ENCODE measurements around the gene LMAN2.
A peak's percentile ranks its signal among the peaks of the same experiment; 100 is the strongest.
"Not testable (repeated sequence)": the region's sequence is repeated elsewhere in the genome, so short reads cannot be mapped to it uniquely, and the experiment has no call there.

The LMAN2 gene

DNA sequence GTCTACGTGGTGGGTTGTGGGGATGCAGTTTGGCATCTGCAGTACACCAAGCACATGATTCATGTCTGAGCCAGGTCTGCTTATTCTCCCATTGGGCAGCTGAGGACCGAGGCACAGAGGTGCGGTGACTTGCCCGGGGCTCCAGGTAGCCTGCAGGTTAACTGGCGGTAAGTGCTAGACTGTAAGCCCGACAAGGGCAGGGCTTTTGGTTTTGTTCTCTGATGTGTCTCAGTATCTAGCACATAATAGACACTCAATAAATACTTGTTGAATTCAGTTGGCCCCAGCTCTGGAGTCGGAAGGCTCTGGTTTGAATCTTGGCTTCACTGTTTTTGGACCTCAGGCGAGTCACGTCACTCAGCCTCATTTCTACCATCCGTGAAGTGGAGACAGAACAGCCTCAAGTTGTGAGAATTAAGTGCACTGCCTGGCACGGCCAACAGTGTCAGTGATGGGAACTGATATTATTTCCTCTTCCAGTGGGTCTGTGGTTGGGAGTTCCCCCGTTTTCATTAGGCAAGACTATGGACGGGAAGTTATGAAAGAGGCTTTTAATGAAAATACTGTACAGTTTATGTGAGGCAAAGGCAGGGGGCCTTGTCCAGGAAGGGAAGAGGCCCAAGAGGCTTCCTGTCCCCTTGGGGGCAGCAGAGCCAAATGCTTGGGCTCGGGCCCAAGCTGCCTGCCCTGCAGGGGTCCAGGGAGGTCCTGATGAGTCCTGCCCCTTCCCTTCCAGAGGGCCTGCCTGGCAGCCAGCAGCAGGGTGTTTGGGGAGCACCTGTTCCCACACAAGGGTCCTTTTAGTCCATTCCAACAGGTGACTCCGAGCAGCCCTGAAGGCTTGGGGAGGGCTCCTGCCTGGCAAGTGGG is 44.6 kb downstream of the LMAN2 start:
- no peak for DNase-seq (ENCODE audit: low read depth in 2 of 2)

DNA sequence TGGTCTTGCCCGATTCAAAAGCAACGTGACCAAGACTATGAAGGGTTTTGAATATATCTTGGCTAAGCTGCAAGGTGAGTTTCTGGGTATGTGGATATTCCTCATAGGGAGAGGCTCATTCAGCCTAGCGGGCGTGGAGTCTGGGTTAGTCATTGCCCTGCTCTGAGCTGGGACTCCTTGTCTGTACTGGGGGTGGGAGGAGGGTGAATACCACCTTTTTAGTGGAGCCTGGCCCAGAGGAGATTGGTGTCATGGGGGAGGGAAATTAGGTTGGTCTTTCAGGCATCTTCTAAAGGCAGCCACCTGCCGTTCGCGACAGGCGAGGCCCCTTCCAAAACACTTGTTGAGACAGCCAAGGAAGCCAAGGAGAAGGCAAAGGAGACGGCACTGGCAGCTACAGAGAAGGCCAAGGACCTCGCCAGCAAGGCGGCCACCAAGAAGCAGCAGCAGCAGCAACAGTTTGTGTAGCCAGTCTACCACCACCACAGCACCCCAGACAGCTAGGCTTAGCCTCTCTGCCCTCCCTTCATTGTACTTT is 45.3 kb downstream of the LMAN2 start:
- not testable (repeated sequence) for DNase-seq (ENCODE audit: low read depth in 2 of 2)

DNA sequence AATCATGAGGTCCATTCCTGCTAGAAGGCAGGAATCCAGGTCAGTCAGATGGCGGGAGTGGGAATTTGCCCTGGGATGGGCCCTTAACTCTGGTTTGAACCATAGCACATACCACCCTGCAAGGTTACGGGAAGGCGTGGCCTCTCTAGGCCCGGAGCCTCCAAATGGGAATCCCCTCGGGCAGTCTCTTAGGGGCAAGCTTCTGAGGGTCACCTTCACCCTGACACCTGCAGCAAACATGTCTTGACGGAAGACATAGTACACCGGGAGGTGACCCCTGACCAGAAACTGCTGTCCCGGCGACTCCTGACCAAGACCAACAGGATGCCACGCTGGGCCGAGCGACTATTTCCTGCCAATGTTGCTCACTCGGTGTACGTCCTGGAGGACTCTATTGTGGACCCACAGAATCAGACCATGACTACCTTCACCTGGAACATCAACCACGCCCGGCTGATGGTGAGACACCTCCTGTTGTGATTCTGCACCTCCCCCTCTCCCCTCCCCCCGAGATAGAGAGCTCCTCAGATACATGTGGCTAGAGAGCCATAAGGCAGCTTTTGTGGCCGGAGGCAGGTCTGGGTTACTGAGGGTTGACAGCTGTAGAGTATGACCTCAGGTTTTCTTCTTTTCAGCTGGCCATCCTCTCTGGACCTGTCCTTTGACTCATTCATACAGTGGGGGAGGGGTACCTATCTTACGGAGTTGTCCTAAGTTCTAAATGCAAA is 46.9 kb downstream of the LMAN2 start:
- no peak for DNase-seq (ENCODE audit: low read depth in 2 of 2)

DNA sequence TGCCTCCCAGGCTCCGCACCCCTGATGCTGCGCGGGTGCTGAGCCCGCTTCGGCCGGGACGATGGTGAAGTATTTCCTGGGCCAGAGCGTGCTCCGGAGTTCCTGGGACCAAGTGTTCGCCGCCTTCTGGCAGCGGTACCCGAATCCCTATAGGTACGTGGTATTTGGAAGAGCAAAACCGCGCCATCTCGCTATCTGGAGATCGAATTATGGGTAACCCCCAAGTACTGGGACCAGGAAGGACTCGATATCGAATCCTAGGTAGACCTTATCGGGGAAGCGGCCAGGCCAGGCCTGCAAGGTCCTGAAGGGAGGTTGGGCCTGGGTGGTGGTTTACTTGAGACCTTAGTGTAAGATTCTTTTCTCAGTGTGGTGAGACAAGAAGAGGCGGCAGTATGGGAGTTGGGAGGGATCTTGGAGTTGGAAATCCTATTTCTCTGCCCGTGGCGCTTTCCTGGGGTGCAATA is 47.5 kb downstream of the LMAN2 start:
- DNase-seq (ENCODE audit: low read depth in 2 of 2), result no peak

DNA sequence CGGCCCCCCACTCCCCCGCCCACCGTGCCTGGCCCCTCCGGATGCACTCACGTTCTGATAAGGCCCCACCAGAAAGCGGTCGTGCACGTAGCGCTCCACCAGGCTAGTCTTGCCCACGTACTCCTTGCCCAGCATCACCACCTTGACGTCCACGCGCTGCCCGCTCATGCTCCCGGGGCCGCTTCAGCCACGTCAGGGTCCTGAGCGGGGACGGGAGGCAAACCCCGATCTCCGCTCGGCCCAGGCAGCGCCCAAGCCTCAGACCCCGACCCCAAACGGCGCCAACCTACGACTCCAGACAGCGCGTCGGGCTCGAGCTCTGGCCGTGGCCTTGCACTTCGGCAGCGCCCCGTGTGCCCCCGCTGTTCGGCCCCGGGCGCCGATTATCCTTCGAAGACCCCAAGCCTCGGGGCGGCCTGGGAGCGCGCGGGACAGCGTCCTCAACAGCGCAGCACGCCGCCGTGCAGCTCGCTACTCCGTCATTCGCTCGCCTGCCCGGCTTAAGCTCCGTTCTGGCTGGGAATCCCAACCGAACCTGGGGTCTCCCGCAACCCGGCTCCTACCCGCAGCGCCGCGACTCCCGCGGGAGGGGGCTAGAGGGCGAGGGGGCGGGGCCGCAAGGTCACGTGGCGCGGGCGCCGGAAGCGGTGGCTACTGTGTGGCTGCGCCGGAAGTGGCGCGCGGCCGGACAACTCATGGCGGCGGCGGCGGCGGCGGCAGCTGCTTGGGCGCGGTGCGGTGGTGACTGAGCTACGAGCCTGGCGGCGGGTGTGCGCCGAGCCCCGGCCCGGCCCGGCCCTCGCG is 48.1 kb downstream of the LMAN2 start, which contains the start of the genes PRELID1 and RAB24:
PRELID1 (plus strand) TSS at position 679 of the 804 bp plus-strand sequence. CDS start 187 bp downstream, outside the sequence.
RAB24 (minus strand) TSS at position 599 of the 804 bp plus-strand sequence; CDS start at position 168, 431 bp downstream.
- DNase-seq (ENCODE audit: low read depth in 2 of 2), result peak; percentile 76 to 92

DNA sequence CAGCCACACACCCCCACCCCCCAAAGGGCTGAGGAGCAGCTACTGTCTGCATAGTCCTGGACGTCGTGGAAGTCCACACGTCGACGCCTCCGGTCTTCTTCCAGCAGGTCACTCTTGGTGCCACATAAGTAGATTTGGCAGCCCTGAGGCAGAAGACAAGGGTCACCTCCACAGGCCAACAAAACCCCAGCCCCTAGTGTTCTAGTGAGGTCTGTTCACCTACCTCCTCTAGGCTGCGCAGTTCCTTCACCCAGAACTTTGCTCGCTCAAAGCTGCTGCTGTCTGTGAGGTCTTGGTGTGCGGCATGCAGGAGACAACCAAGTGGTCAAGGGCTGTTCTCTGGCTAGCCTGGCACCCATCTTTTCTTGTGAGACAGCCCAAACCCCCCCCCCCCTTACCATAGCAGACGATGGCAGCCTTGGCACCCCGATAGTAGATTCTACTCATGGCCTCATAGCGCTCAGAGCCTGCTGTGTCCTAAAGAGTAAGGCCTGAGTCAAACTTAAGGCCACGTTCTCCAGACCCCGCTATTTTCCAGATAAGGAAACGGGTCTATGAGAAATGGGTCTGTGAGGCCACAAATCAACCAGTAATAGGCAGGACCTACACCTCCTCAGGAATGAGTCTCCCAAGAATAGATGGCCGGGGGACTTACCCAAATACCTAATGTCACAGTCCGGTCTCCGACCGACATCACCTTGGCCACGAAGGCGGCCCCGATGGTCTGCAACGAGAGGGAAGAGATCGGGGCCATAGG is 48.9 kb downstream of the LMAN2 start:
- no peak for DNase-seq (ENCODE audit: low read depth in 2 of 2)

DNA sequence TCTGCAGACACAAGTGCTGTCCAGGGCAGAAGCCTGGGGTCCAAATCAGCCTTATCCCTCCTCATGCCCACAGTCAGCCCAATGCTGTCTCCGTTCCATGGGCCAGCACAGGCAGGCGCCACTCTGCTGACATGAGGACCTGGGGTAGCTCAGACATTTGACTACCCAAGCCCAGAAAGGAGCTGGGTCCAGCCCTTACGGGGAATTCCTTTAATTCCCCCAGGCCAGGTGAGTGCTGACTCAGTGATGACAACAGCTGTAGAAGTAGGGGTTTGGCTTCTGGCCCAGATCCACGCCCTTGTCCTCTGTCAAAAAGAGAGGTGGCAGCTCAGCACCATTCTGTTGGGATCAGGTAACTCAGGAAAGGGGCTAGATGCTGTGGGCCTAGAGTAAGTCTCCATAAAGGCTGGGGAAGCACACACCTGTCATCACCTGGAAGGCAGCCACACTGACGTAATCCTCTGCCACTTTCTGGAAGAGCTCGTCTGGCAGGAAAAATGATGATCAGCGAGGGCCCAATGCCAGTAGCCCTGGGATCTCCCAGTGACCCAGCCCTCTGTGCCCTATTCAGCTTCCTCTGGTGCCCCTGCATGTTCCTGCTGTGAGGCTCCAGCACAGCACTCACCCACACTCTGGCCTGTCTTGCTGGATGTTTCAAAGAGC is 49.8 kb downstream of the LMAN2 start:
- DNase-seq (ENCODE audit: low read depth in 2 of 2), result no peak

DNA sequence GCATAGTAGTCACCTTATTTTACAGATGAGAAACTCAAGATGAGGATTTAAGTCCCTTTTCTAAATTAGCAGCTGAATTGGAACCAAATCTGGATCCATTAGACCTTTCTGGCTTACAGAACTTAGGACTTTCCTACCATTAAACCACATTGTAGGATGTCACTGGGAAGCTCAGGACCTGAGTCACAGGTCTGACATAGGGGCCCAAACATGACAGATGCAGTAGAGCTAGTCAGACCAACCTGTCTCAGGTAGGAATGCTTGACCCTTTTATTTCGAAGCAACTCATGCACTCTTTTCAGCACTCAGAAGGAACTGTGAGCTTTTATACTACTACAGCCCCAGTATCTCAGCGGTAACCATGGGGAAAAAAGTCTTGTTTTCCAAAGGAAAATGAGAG is 50.5 kb downstream of the LMAN2 start:
- DNase-seq (ENCODE audit: low read depth in 2 of 2), result no peak

DNA sequence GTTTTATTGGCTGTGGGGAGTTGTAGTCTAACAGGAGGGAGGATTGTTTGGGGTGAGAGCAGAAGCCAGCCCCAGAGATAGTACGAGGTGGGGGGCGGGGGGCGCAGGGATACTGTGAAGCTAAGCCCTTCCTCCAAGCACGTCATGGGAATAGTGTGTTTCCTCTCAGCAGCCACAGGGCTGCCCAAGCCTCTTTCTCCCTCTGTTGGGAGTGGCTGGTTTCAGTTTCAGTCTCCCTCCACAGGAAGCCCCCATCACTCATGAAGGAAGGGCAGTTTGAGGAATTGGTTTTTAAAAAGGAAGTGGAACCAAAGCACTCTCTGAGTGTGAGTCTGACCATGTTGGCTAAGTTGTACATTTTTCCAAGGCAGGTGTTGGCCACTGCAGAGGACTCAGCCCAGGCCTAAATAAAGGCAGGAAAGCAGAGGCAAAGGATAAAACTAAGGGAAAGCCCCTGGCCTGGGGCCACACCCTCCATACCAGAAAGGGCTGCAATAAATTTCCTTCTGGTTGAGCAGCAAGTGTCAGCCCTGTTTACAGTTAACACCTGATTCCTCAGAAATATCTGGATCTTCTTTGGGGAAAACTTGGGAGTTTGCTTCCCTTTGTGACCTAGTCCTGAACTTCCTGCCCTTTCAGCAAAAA is 51.1 kb downstream of the LMAN2 start:
- DNase-seq (ENCODE audit: low read depth in 2 of 2), result no peak

DNA sequence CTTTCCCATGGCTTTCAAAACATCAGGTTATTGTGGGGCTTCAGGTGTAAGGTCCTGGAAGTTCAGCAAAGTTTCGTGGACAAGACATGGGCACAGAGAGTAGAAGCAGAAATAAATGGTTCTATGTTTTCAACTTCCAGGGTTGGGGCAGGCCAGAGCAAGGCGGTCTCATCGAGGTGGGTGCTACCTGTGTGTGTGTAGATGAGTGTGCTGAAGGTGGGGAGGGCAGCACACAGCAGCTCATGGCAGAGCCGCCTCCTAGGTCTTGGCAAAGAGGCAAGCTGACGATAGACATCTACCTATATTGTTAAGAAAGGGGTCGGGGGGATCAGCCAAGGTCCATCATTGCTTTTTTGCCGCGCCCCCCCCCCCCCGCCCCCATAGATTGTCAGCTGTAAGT is 51.8 kb downstream of the LMAN2 start:
- no peak for DNase-seq (ENCODE audit: low read depth in 2 of 2)

DNA sequence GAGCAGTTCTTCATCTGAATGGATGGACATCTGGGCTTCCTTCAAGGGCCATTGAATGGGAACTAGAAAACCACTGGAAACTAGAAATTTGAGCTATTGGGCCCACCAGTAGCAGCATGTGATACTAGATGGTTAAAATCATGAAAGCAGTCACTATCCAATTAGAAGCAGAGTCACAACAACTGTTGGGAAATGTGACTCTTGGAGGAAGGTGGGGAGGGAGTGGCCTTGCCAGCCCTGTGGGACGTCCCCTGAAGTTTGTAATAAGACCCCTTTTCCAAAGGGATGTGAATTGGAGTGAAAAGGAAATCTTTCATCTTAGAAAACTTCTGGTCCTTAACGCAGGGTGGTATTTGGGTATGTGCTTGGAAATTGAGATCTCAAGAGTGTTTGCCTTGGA is 53.5 kb downstream of the LMAN2 start:
- no peak for DNase-seq (ENCODE audit: low read depth in 2 of 2)

DNA sequence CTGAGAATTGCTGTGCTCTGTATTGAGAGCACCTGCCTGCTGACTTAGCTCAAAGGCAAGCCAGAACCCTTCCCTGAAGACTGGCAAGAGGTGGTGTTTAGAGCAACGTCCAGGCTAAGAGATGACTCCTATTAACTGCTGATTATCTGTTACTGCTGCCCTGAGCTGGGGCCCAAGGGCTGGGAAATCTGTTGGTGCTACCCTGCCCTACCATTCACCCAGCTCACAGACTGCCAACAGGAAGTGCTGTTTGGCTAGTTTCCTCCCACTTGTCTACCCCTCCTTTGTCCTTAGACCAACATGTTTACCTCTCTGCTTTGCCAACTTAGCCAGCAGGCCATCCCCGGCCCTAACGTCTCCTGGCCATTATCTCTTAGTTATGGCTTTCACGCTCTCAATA is 54.9 kb downstream of the LMAN2 start:
- no peak for DNase-seq (ENCODE audit: low read depth in 2 of 2)

DNA sequence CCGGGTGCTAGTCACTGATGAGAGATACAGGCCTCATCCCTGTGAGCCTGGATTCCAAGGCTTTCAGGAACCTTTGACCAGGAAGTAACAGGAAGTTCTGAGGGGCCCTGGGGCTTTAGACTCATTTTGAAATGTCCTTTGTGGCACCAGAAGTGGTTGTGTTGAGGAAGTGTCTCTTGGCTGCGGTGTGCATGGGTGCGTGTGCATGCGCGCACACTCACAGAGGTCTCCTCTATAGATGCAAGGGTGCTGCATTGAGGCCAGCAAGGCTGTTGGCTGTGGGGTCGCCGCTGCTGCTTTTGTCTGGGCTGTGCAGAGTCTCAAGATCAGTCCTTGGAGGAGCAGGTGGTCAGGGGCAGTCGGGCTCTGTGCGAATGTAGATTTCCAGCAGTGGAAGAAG is 55.5 kb downstream of the LMAN2 start:
- no peak for DNase-seq (ENCODE audit: low read depth in 2 of 2)

DNA sequence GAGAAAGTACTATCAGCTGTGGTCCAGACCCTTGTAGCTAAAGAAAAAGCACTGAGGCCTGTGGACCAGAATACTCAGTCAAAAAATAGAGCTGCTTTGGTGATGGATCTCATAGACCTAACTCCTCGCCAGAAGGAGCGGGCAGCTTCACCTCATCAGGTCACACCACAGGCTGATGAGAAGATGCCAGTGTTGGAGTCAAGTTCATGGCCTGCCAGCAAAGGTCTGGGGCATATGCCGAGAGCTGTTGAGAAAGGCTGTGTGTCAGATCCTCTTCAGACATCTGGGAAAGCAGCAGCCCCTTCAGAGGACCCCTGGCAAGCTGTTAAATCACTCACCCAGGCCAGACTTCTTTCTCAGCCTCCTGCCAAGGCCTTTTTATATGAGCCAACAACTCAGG is 56.8 kb downstream of the LMAN2 start:
- DNase-seq (ENCODE audit: low read depth in 2 of 2), result no peak

DNA sequence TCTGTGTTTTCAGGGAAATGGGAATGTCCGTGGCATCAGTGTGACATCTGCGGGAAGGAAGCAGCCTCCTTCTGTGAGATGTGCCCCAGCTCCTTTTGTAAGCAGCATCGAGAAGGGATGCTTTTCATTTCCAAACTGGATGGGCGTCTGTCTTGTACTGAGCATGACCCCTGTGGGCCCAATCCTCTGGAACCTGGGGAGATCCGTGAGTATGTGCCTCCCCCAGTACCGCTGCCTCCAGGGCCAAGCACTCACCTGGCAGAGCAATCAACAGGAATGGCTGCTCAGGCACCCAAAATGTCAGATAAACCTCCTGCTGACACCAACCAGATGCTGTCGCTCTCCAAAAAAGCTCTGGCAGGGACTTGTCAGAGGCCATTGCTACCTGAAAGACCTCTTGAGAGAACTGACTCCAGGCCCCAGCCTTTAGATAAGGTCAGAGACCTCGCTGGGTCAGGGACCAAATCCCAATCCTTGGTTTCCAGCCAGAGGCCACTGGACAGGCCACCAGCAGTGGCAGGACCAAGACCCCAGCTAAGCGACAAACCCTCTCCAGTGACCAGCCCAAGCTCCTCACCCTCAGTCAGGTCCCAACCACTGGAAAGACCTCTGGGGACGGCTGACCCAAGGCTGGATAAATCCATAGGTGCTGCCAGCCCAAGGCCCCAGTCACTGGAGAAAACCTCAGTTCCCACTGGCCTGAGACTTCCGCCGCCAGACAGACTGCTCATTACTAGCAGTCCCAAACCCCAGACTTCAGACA is 57.5 kb downstream of the LMAN2 start:
- DNase-seq (ENCODE audit: low read depth in 2 of 2), result no peak

DNA sequence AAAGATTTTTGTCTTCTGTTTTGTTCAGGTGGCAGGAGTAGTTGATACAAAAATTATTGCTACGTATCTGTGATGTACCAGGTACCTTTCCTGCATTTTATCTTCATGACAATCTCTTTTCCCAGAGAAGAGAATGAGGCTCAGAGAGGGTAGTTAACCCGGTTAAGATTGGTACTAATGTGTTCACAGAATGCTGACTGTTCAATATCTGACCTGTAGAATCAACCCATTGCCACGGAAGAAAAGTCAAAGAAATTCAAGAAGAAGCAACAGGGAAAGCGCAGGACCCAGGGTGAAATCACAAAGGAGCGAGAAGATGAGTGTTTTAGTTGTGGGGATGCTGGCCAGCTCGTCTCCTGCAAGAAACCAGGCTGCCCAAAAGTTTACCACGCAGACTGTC is 59.7 kb downstream of the LMAN2 start:
- DNase-seq (ENCODE audit: low read depth in 2 of 2), result no peak

DNA sequence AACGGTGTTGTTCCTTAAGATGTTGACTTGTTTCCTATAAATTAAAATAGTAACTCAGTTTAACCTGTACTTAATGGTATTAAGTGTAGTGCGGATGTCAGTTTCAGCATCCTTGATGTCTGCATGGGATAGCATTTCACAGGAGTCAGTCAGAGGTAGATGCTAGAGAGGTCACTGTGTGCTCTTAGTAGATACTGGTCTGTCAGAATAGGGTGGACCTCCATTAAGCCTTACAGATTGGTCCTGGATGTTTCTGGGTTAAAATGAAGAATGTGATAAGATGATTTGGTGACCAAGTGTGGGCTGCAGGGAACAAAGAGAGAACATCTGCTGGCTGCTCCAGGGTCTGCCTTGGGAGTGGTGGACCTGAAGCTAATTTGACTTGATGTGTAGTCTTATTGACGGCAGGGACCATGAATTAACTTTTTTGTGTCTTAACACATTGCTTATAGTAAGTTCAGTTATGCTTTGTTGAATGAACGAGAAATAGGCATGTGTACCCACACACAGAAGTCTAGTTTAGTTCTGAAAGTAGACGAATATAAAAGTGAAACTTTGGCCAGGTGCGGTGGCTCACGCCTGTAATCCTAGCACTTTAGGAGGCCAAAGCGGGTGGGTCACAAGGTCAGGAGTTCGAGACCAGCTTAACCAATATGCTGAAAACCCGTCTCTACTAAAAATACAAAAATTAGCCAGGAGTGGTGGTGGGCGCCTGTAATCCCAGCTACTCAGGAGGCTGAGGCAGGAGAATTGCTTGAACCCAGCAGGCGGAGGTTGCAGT is 60.5 kb downstream of the LMAN2 start:
- no peak for DNase-seq (ENCODE audit: low read depth in 2 of 2)

DNA sequence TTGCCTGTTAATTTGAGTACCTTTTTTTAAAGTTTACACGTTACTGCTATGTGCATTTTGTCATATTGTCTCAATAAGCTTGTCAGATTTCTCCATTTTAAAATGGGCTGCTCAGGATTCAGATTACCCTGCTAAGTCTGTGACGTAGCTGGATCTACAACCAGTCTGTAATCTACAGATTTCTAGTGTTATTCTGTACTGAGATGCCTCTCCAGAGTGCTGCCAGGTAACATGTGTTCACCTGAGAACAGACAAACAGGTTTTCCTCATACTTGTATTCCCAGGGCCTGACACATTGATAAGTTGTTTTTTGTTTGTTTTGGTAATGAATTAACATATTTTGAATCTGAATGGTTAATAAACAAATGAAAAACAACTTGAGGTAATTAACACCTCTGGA is 63.3 kb downstream of the LMAN2 start:
- no peak for DNase-seq (ENCODE audit: low read depth in 2 of 2)

Measured in stimulated activated CD4-positive, alpha-beta T cell treated with anti-CD3 and anti-CD28 coated beads, Interleukin-1b, Interleukin-23, amount 100 ng/mL, for 4 hours (primary cell).